Measurements from ENCODE around the gene AGMO. TPM values are rescaled to one million over a fixed set of nuclear protein-coding genes. Genes with fewer than 3 reads are reported as not detected.

Gene AGMO
- total RNA-seq, 1 experiment from 2014 or later = 0.77 TPM

- POLR2A ChIA-PET = no interaction called here
- H3K27ac Mint-ChIP-seq = peak overlapping the region; percentile 42; the same call in 1 of the 2 replicates
These were observed 403.5 kb downstream of the AGMO start for GRCh38 chr7:15158141-15158810.

More at GRCh38 chr7:15158141-15158810, 403.5 kb downstream of the AGMO start:
- peaks cover 16% of the 10 kb centered on the region for H3K4me1 Mint-ChIP-seq
- CTCF ChIA-PET = no interaction called here
- H3K27me3 Mint-ChIP-seq (ENCODE audit: low read depth) = no peaks in the 10 kb centered on the region
- 0 out of 2 replicates have a peak, but pooled peaks cover 3% of the 10 kb centered on the region for H3K9me3 Mint-ChIP-seq
- no peak for ATAC-seq
- no peak for DNase-seq (ENCODE audit: low spot score)
- TF ChIP-seq TCF7 (CRISPR knock-in tag; IDR thresholded peaks at IDR 0.05; ENCODE audit: low read depth) = no peak
- no peak for TF ChIP-seq ATF2 (CRISPR knock-in tag; IDR thresholded peaks at IDR 0.05; ENCODE audit: borderline replicate concordance, low read depth)
- TF ChIP-seq AFF4 (CRISPR knock-in tag; IDR thresholded peaks at IDR 0.05; ENCODE audit: borderline replicate concordance) = no peak
- no peak for TF ChIP-seq ZNF671 (CRISPR knock-in tag; IDR thresholded peaks at IDR 0.05)
- TF ChIP-seq ZNF416 (CRISPR knock-in tag; IDR thresholded peaks at IDR 0.05) = no peak
- no peak for TF ChIP-seq FOXK1 (CRISPR knock-in tag; IDR thresholded peaks at IDR 0.05)
- TF ChIP-seq MLX (CRISPR knock-in tag; IDR thresholded peaks at IDR 0.05) = no peak
- no peak for TF ChIP-seq E2F1 (CRISPR knock-in tag; IDR thresholded peaks at IDR 0.05)
- H3K36me3 Mint-ChIP-seq = no peaks in the 10 kb centered on the region
- no peak overlapping the region for H3K4me3 Mint-ChIP-seq

Other genes starting within 250 kb of the AGMO start
- gene MEOX2, start 124.7 kb upstream of the AGMO start, total RNA-seq (2021) = 0.07 to 0.16 TPM (median 0.14 TPM) in 3 replicates